NCI-H446 (cell line): ENCODE results near the gene ZCCHC2.

Source experiments
- DNase-seq, 2 experiments: peaks; one replicate each; lab custom pipeline; 2025; lab: John Stamatoyannopoulos, UW

Gene ZCCHC2

DNA sequence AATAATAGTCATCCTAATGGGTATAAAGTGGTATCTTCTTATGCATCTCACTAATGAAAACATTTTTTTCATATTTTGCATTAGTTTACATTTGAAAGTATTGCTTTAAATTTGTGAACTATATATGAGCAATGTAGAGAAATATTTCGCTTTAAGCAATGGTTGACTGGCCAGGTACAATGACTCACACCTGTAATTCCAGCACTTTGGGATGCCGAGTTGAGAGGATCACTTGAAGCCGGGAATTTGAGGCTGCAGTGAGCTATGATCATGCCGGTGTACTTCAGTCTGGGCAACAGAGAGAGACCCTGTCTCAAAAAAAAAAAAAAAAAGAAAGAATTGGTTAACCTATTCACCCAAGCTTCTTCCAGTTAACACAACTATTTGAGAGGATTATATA is 15.1 kb downstream of the ZCCHC2 start:
- no peak for DNase-seq

DNA sequence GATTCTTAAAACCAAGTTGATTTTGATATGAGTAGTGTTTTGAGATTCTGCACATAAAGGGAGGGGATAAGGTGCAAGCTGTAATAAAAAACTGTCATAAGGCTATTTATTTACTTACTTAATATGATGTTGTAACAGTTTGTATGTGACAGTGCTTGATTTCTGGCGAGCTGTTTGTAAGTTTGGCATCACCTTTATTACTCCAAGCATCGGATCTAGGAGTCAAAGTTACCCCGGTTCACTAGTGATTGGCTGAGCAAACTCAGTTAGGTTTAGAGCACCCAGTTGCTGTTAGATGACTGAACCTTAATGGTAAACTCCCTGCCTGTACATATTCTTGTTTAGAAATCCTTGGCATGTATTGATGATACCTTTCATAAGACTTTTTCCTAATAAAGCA is 16.1 kb downstream of the ZCCHC2 start:
- DNase-seq: no peak

DNA sequence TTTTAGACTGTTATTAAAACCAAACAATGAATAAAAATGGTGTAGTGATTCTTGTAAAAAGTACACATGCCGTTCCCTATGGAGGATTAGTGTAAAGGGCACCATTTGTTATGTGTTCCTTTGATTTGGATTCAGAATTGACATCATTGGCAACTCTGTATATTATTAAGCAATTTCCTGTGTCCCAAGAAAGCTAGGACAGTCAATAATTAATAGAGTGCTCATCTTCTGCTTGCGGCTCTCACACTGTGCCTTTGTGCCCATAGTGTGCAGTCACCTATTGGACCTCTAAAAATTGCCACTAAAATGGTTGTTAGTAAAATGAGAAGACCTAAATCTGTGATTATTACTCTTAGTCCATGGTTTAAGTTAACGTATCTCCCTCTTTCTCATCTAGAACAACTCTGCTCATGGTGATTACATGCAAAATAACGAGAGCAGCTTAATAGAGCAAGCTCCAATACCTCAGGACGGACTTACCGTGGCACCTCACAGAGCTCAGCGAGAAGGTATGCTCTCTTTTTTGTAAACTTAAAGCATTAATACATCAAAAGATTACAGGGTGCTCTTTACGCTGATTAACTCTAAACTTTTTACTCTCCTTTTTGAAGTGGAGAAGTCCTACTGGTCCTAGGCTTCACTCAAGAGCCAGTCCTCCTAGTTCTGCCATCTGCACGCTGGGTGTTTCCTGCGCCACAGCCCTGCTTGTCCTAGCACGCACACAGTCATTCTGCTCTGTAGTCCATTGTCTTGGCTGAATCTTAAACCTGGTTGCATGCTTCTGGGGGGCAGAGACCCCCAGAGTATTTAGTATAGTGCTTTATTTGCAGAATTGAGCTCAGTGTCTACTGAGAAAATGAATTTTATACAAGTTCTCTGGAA is 16.7 kb downstream of the ZCCHC2 start:
- no peak for DNase-seq

DNA sequence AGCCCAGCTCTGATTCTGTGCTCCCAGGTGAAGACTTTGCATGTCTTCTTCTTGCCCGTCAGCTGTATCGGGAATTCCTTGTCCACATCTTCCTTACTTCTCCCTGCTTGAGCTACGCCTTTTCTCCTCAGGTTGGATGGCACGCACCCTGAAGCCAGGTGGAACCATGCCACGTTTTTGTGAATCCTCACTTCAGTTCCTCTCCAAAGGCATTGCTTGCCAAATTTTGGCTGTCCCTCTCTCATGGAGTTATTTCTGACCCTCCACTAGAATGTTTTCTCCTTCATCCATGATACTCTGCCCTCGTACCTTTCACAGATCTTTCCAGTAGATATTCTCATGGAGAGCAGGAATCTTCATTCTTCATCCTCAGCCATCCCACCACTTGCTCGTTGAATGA is 20.2 kb downstream of the ZCCHC2 start:
- no peak for DNase-seq

GRCh38 chr18:62545098-62545497 is 22.3 kb downstream of the ZCCHC2 start:
- no peak for DNase-seq

DNA sequence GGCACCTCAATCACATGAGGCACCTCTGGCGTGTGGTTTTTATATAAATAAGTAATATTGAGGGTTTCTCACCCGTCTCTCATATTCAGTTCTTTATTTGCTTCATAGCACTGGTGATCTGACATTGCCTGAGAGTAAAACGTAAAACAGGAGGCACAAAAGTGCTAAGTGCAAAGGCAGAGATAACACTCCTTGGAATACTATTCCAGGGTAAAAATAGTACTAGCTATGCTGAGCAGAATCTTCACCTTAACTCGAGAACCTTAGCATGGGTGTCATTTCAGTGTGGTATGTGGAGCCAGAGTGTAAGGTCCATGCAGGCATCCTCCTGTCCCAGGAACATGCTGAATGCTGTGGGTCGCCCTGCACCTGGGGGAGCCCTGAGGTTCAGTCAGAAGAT is 26.9 kb downstream of the ZCCHC2 start:
- no peak for DNase-seq

DNA sequence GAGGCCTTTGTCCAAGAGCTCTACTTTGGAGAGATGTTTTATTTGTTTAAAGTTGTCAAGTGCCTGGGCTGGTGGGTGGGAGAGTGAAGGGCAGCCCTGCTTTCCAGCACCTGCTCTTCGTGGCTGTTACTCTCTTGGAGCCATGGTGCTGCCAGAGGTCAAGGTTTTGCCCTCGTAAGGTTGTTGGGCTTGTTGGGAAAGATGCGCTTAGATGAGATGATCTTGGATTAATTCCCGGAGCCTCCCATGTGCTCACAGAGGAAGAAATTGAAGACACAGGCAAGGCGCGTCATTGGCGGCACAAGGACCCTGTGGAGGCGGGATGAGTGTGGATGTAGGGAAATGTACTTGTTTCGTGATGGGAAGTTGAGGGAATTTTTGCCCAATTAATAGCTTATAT is 27.9 kb downstream of the ZCCHC2 start:
- no peak for DNase-seq

DNA sequence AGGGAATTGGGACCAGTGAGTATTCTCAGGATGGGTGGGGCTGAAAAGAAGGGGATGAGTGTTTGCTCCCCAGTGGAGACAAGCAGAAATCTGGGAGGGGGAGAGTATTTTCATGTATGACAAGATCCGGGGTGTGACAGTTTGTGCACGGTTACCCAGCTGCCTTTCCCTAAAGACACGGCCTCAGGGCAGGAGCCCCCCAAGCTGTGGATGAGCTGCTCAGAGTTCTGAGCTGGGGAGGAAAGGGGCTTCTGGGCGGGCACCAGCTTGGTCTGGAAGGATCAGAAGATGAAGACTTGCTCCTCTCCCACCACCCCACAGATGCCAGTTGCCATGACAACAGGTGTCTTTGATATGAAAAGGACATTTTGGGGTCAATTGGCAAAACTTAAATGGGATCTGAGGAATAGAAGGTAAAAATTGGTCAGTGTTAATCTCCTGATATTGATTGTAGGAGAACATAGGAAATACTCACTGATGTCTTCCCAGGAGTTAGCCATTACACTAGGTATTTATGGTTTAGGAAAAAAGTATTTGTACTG is 29.2 kb downstream of the ZCCHC2 start:
- DNase-seq: no peak

- DNase-seq: no peak
These were observed 31.4 kb downstream of the ZCCHC2 start for GRCh38 chr18:62554061-62554815.

GRCh38 chr18:62555135-62555534 is 32.3 kb downstream of the ZCCHC2 start:
- no peak for DNase-seq

DNA sequence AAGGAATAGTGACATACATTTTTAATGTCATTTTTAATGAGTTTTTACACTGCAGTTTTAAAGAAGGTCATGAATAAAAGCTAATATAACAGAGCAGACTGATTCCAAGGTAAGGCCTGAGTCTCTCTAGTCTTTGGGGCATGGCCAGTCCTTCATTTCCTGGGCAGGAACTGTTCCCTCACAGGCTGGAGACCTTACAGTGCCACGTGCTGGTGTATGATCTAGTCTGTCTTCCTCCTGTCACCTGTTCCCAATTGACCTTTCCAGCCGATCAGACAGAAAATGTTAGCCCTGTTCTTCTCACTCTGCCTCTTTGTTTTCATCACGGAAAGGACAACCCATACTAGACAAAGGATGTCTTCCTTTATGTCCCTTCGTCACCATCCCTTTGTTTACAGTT is 33.6 kb downstream of the ZCCHC2 start:
- no peak for DNase-seq

DNA sequence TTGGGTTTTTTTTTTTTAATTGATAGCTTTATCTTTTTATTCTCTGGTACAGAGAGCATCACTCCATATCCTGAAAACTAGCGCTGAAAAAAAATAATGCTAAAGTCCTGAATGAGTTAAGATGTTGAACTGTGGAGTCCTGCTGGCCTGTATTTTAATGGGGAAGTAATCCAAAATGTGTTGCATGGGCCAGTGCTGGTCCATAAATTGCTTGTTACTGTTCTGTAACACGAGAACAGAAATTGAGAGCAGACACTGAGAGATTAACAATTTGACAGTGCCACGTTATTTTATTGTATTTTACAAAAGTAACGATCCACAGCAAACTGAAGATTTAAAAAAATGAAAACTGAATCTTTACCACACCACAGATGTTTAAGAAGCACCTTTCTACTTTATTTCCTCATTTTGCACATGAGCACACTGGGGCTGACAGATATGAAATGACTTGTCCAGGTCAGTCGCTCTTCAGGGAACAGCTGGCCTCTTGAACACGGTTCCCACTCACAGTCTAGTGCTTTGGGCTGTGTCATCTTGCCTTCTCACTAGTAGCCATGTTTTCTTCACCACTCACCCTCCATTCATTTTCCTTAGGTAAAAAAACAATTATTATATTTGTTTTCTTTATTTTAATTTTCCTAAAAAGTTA is 35.3 kb downstream of the ZCCHC2 start:
- no peak for DNase-seq

- no peak for DNase-seq
These were observed 41.2 kb downstream of the ZCCHC2 start for GRCh38 chr18:62564044-62564443.

DNA sequence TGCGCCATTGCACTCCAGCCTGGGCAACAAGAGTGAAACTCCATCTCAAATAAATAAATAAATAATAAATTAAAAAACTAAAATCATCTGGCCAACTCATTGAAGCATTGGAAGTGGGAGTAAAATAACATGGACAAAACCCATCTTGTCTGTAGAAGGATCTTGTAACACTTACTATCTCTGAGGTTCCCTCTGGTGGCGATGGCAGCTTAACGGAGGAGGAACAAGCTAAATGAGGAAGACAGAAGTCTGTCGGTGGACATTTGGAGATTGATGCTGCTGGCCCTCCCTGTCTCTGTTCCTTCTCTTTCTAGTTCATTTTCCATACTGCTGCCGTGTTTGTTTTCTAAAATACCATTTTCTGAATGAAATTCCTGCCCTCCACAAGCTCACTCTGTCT is 43.4 kb downstream of the ZCCHC2 start:
- DNase-seq: no peak

DNA sequence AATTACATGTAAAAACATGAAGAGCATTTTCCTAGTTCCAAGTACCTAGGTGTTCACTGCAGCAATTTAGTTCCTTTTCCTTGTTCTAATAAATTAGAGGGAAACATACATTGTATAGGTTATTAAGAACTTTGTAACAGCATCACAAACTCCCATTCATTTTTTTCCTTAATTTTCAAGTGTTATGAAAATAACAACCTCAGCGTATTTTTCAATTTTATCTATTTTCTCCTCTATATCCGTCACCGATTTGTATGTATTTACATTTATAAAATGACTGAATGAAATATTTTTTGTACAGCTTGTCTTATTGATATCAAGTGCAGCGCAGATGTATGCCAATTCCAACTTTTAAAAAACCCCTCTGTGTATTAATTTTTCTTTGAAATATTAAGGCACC is 44.0 kb downstream of the ZCCHC2 start:
- no peak for DNase-seq

- DNase-seq: no peak
These were observed 46.3 kb downstream of the ZCCHC2 start for GRCh38 chr18:62569081-62569655.

- DNase-seq: no peak
These were observed 48.2 kb downstream of the ZCCHC2 start for GRCh38 chr18:62571037-62571436.

DNA sequence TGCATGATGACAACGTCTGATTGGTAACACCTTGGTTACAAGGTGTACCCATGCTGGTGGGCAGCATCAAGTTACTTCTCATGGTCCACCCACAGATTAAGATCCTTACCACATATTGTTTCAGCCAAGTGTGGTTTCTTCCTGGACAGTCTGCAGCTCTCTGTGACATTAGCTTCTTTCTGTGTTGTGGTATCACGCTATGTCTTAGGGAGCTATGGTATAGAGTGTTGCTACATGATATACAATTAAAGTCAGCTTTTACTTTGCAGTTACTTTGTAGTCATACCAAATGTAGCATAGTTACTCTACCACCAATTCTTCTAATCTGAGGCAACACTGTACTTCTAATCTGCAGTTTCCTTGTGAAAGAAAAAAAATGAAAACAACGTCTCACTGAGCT is 48.8 kb downstream of the ZCCHC2 start:
- DNase-seq: no peak

- no peak for DNase-seq
These were observed 49.6 kb downstream of the ZCCHC2 start for GRCh38 chr18:62572456-62572855.

DNA sequence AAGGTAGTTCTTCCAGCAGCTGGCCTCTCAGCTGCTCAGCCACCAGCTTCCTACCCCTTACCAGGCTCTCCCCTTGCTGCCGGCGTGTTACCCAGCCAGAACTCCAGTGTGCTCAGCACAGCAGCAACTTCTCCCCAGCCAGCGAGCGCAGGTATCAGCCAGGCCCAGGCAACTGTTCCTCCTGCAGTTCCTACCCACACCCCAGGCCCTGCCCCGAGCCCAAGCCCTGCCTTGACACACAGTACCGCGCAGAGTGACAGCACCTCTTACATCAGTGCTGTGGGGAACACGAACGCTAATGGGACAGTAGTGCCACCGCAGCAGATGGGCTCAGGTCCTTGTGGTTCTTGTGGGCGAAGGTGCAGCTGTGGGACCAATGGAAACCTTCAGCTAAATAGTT is 52.0 kb downstream of the ZCCHC2 start:
- DNase-seq: no peak

- no peak for DNase-seq
These were observed 53.4 kb downstream of the ZCCHC2 start for GRCh38 chr18:62576271-62576670.

- no peak for DNase-seq
These were observed 54.2 kb downstream of the ZCCHC2 start for GRCh38 chr18:62576845-62577512.
